HG03439 (cell line): ENCODE measurements around the gene CEP192.
A peak's percentile ranks its signal among the peaks of the same experiment; 100 is the strongest.

Experiments
- ATAC-seq: cut with Tn5 transposase; IDR thresholded peaks from one replicate; pipeline ENCODE4 v1.9.1; 2021; ENCODE audit warnings: mild to moderate bottlenecking, moderate library complexity; ENCODE audit not compliant: unreplicated experiment

Gene CEP192

DNA sequence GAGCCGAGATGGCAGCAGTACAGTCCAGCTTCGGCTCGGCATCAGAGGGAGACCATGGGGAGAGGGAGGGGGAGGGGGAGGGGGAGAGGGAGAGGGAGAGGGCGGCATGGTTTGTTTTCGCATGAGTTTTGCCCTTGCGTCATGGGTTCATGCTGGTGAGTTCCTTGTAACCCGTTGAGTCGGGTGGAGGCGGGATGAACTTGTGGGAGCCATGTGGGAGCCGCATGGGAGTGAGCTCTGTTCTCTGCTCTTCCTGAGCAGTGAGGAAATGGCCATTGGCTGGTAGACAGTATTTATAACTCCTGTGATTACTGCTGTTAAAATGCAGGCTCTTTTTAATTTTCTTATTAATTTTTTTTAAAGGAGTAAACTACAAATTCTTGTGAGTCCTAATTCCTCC, 108.0 kb downstream of the CEP192 start:
- no peak for ATAC-seq

DNA sequence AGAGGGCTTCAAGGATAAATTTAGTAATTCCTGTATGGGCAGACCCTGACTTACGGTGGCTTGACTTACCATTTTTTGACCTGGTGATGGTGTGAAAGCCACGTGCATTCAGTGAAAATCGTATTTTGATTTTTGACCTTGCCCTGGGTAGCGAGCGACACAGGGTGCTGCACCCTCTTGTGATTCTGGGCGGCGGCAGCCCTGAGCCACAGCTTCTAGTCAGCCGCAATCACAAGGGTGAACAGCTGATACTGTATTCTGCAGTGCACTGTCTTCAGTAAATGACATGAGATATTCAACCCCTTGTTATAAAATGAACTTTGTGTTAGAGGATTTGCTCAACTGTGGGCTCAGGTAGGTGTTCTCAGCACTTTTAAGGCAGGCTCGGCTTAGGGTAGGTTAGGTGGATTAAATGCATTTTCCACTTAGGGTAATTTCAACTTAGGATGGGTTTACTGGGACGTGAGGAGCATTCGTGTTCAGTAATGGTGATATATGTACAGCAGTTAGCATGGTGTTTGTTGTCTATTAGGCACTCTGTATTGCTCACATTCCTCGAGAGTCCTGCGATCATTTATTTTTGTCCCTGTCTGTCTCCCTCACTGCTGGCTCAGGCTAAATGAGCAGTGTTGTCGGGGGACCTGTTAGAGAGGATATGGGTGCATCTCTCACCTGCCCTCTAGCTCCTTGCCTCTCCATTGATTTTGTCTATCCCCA, 109.9 kb downstream of the CEP192 start:
- no peak for ATAC-seq

DNA sequence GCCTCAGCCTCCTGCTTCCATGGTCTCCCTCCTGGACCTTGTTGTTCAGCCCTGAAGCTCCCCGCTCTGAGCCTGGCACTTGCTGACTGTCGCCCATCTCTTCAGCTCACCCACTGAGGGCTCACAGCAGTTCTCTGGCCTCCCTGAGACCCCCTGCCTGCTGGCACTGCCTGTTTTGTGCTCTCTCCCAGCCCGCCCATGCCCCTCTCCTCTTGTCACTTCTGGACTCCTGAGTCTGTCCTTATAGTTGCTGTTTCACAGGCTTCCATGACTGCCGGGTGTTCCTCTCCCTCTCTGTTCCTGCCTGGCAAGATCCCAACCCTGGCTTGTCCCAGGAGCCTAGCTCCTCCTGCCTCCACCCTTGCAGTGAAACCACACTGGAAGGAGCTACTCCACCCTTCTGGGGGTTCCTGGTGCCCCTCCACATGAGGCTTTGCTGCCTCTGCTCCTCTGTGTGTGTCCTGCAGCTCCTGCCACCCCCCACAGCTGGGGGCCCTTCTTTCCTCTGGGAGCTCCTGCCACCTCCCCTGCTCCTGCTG, 110.6 kb downstream of the CEP192 start:
- ATAC-seq, result no peak

DNA sequence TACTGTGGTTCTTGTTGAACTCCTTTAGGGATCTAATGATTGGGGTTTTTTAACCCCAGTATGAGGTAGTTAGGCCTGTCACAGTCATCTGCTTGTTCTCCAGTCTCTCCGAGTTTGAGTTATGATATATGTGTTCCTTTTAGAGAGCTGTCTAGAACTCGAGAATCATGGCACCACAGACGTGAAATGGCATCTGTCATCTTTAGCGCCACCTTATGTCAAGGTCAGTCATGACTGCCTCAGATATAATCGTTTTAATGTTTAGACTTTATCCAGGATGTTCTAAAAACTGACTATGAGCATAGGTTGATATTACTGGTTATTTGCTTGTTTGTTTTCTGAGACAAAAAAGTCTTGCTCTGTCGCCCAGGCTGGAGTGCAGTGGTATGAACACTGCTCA, 112.2 kb downstream of the CEP192 start:
- no peak for ATAC-seq

DNA sequence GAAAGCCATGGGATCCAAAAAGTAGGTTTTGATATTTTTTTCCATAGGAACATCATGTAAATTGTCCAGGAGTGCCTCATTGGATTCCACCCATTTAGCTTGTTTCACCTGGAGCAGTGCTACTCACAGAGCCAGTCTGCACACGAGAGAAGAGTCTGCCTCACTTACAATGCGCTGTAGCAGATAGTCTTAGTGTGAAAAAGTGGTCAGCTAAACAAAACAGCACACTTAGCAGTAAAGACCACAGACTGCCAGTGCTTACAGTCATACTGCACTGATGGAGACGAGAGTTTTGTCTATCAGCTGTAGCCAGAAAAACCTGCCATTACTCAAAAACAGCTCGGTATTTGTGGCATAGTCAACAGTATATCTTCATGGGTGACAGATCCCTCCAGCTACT, 113.9 kb downstream of the CEP192 start:
- ATAC-seq, result no peak

- ATAC-seq, result no peak
Measured at GRCh38 chr18:13107074-13107473, 115.9 kb downstream of the CEP192 start.

DNA sequence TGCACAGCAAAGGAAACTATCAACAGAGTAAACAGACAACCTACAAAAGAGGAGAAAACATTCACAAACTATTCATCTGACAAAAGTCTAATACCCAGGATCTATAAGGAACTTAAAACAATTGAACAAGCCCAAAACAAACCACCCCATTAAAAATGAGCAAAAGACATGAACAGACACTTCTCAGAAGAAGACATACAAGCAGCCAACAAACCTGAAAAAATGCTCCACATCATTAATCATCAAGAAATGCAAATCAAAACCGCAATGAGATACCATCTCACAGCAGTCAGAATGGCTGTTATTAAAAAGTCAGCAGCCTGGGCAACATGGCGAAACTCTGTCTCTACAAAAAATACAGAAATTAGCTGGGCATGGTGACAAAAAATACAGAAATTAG, 117.2 kb downstream of the CEP192 start:
- ATAC-seq, result no peak

- ATAC-seq, result no peak
Measured at GRCh38 chr18:13110559-13110958, 119.4 kb downstream of the CEP192 start.

DNA sequence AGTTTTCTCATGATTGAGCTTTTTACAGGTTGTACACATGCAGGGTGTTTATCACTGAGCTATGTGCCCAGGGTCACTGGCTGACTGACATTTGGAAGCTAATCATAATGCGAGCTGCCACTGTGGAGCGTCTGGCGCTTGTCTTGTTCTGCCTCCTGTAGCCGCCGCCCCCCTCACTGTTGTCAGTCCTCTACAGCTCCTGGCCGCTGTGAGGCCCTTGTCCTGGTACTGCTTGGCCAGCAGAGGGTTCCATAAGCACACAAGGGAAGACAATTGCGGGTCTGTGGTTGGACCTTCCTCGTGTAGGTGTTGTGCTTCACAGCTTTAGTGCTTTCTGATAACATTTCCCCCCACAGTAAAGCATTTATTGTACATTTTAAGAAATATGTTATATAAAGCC, 121.8 kb downstream of the CEP192 start:
- ATAC-seq, result no peak

DNA sequence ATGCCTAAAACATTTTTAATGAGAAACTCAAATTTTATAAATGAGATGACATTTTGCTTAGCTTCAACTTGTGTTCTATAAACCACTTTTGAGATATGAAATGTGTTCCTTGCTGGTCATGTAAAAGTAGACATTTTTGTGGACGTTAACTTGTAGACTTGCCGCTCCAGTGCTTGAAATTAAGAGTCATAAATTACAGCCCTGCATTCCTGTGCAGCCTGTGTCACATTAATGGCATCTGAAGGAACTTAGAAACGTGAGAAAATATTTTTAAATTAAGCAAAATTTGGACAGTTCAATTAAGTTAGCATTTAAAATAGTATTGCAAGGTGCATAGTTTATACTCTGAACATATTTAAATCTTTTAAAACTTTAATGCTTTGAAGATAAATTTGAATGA, 129.1 kb downstream of the CEP192 start:
- ATAC-seq, result no peak

DNA sequence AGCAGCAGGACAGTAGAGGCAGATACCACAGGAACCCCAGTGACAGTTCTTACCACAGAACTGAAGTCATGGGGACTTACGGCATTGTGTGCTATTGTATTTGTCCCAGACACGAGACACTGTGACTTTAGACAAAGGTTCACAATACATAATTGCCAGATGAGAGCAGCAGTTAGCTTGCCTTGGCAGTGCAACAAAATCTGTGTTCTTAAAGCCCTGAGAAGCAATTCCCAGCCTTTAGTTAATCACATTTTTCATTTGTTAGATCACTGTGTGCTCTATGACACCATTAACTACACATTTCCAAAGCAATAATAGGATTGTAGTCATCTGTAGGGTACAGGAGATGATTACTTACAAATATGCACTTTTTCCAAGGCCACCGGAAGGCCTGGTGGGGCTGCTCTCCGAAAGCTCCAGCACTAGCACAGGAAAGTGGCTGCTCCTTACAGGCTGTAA, 129.8 kb downstream of the CEP192 start:
- ATAC-seq, result no peak

GRCh38 chr18:13124411-13124810, 133.2 kb downstream of the CEP192 start:
- no peak for ATAC-seq

- ATAC-seq, result no peak
Measured at GRCh38 chr18:13125191-13125590, 134.0 kb downstream of the CEP192 start.

DNA sequence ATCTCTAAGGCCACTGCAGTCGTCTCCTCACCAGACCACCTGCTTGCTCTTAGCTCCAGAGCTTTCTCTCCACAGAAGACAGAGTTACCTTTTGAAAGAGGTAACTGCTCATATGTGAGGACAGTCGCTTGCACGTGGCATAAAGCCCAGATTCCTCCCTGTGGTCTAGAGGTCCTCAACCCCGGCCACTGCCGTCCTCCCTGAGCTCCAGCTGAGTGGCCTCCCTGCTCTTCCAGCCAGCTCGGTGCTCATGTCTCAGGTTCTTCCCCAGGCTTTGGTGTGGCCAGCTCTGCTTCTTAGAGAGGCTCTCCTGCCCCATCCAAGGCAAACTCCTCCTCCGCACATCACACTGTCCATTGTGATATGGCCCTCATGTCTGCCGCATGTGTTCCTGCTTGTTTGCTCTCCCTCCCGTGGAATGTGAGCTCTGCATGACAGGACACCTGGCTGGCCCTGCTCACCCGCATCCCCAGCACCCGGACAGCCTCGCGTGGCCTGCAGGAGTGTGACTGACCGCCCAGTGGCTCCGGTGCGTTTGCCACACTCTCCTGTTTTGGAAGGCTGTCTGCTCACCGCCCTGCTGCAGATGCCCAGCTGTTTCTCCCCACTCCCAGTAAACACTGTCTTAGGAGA, 135.9 kb downstream of the CEP192 start:
- ATAC-seq, result no peak

- ATAC-seq, result no peak
Measured at GRCh38 chr18:13131283-13131682, 140.1 kb downstream of the CEP192 start.

GRCh38 chr18:13134551-13135401, 143.6 kb downstream of the CEP192 start:
- ATAC-seq, result no peak

- ATAC-seq, result peak; percentile 8
Measured at GRCh38 chr18:13136056-13136903, 145.1 kb downstream of the CEP192 start.

DNA sequence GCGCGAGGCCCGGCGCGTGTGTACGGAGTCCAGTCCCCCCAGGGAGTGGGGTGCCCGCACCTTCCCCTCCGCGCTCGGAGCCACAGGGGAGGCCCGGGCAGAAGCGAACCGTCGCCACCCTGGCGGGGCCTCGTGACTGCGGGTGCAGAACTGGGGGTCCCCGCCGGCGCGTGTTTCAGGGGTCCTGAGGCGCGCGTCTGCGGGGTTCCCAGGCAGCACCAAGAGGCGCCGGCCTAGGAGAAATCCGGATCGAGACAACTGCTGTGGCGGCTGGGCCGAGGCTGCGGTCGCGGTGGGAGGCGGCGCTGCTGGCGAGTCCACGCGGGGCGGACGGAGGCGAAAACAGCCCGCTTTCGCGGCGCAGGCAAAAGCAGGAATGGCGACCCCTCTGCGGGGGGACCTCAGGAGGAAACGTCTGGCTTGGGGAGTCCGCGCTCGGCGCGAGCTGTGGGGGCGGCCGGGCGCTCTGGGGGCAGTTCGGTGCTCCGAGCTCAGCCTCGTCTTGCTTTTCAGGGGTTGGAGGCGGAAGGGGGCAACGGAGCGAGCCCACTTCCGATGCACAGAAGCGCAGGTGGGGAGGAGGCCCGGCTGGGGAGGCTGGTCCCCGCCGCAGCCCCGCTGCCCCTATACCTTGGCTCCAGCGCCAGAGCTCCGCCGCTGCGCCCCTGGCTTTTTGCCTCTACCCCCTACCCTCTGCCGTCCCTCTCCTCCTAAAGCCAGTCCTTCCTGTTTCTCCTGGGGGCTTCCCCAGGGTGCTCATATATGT, 145.9 kb downstream of the CEP192 start:
- peak; percentile 31 for ATAC-seq

- peak; percentile 74 for ATAC-seq
Measured at GRCh38 chr18:13137670-13138419, 146.7 kb downstream of the CEP192 start.
